KMS-11 (cell line): ENCODE measurements around the gene CNTFR.

Source experiments
- H2AFZ ChIP-seq: fragments of 200-600 bp; sonication (generic); 2 replicates; pipeline ENCODE4 v1.6.1; 2016; ENCODE audit warnings: antibody characterized with exemption, mixed run types, low read depth
- H3K27ac ChIP-seq: fragments of 200-600 bp; sonication (generic); 2 replicates; pipeline ENCODE4 v1.6.1; 2016; ENCODE audit warnings: mild to moderate bottlenecking, mixed run types
- H3K27me3 ChIP-seq: fragments of 200-600 bp; sonication (generic); 2 replicates; pipeline ENCODE4 v1.6.1; 2017; ENCODE audit warnings: mild to moderate bottlenecking, low read depth, mixed run types, moderate library complexity; ENCODE audit not compliant: insufficient read depth
- H3K36me3 ChIP-seq: fragments of 200-600 bp; sonication (generic); 2 replicates; pipeline ENCODE4 v1.6.1; 2017; ENCODE audit warnings: mild to moderate bottlenecking, mixed run types; ENCODE audit not compliant: insufficient read depth
- H3K4me1 ChIP-seq: fragments of 200-600 bp; sonication (generic); 2 replicates; pipeline ENCODE4 v1.6.1; 2016; ENCODE audit warnings: mild to moderate bottlenecking, low read depth, mixed run types; ENCODE audit not compliant: poor library complexity, severe bottlenecking
- H3K4me2 ChIP-seq: fragments of 200-600 bp; sonication (generic); 2 replicates; pipeline ENCODE4 v1.7.0; 2016; ENCODE audit warnings: mild to moderate bottlenecking, mixed run types
- H3K4me3 ChIP-seq: fragments of 200-600 bp; sonication (generic); IDR thresholded peaks from 2 replicates; pipeline ENCODE4 v1.6.1; 2017; ENCODE audit warnings: low read depth, low read length, mixed read lengths; ENCODE audit not compliant: insufficient read depth
- H3K79me2 ChIP-seq: fragments of 200-600 bp; sonication (generic); 2 replicates; pipeline ENCODE4 v1.6.1; 2016; ENCODE audit warnings: low read depth, mixed run types; ENCODE audit not compliant: insufficient read depth
- H3K9ac ChIP-seq: fragments of 200-600 bp; sonication (generic); 2 replicates; pipeline ENCODE4 v1.6.1; 2016; ENCODE audit warnings: mild to moderate bottlenecking, mixed run types
- H4K20me1 ChIP-seq: fragments of 200-600 bp; sonication (generic); 2 replicates; pipeline ENCODE4 v1.6.1; 2016; ENCODE audit warnings: mild to moderate bottlenecking, mixed run types; ENCODE audit not compliant: insufficient read depth
- CTCF ChIP-seq: fragments of 200-600 bp; sonication (generic); conservative IDR thresholded peaks from 2 replicates; pipeline ENCODE4 v1.6.1; 2017; ENCODE audit warnings: low read depth, mild to moderate bottlenecking, antibody characterized with exemption, low read length, moderate library complexity, mixed read lengths

CNTFR gene

GRCh38 chr9:34580358-34580757 lies 9.2 kb downstream of the CNTFR start:
- no peak overlapping the region for H3K9ac ChIP-seq
- no peak overlapping the region for H3K4me3 ChIP-seq
- H3K27ac ChIP-seq: no peak overlapping the region
- peaks cover 53% of the 10 kb centered on the region for H3K27me3 ChIP-seq
- no peak for TF ChIP-seq CTCF
- H3K79me2 ChIP-seq: no peaks in the 10 kb centered on the region
- H3K4me2 ChIP-seq: no peak overlapping the region
- H3K36me3 ChIP-seq: no peaks in the 10 kb centered on the region
- no peak overlapping the region for H2AFZ ChIP-seq
- no peaks in the 10 kb centered on the region for H4K20me1 ChIP-seq
- H3K4me1 ChIP-seq: no peaks in the 10 kb centered on the region

GRCh38 chr9:34579808-34580163 lies 9.7 kb downstream of the CNTFR start:
- Histone ChIP-seq H3K27me3 (peaks cover 53% of the 10 kb centered on the region), H3K79me2 (no peaks in the 10 kb centered on the region), H3K4me2 (no peak overlapping the region), H3K36me3 (no peaks in the 10 kb centered on the region), H3K4me3 (no peak overlapping the region), H3K4me1 (no peaks in the 10 kb centered on the region), H4K20me1 (no peaks in the 10 kb centered on the region), H3K9ac (no peak overlapping the region), H2AFZ (no peak overlapping the region), H3K27ac (no peak overlapping the region)
- TF ChIP-seq CTCF: no peak

GRCh38 chr9:34579104-34579807 lies 10.3 kb downstream of the CNTFR start:
- no peak overlapping the region for H3K4me2 ChIP-seq
- no peaks in the 10 kb centered on the region for H3K4me1 ChIP-seq
- no peak overlapping the region for H3K4me3 ChIP-seq
- no peaks in the 10 kb centered on the region for H4K20me1 ChIP-seq
- no peak overlapping the region for H3K9ac ChIP-seq
- no peak overlapping the region for H2AFZ ChIP-seq
- H3K27me3 ChIP-seq: peaks cover 54% of the 10 kb centered on the region
- no peaks in the 10 kb centered on the region for H3K79me2 ChIP-seq
- no peak for TF ChIP-seq CTCF
- no peak overlapping the region for H3K27ac ChIP-seq
- no peaks in the 10 kb centered on the region for H3K36me3 ChIP-seq

- H3K4me3 ChIP-seq: no peak overlapping the region
- H3K79me2 ChIP-seq: no peaks in the 10 kb centered on the region
- H3K4me2 ChIP-seq: no peak overlapping the region
- no peak overlapping the region for H3K9ac ChIP-seq
- no peaks in the 10 kb centered on the region for H3K36me3 ChIP-seq
- H3K27ac ChIP-seq: no peak overlapping the region
- no peaks in the 10 kb centered on the region for H3K4me1 ChIP-seq
- peaks cover 51% of the 10 kb centered on the region for H3K27me3 ChIP-seq
- H4K20me1 ChIP-seq: no peaks in the 10 kb centered on the region
- no peak overlapping the region for H2AFZ ChIP-seq
- TF ChIP-seq CTCF: no peak
Observed at GRCh38 chr9:34578241-34579103, 11.1 kb downstream of the CNTFR start.
